Adipocyte (in vitro differentiated cells): ENCODE measurements around the gene CH25H.

ENCODE experiments used
- DNase-seq: peaks from one replicate; pipeline ENCODE4 v3.0.0-alpha.2; 2015; ENCODE audit warnings: low read depth
- H3K27me3 ChIP-seq: replicated peaks from 2 replicates; pipeline ENCODE4 v1.7.0; 2013; ENCODE audit warnings: mild to moderate bottlenecking, low read length, moderate library complexity; ENCODE audit not compliant: control insufficient read depth, insufficient read depth
- H3K36me3 ChIP-seq: 2 replicates; pipeline ENCODE4 v1.7.0; 2013; ENCODE audit warnings: low read length, mild to moderate bottlenecking, moderate library complexity; ENCODE audit not compliant: control insufficient read depth, insufficient read depth, severe bottlenecking
- H3K4me1 ChIP-seq: 2 replicates; pipeline ENCODE4 v1.7.0; 2013; ENCODE audit warnings: mild to moderate bottlenecking, low read length, moderate library complexity; ENCODE audit not compliant: control insufficient read depth, insufficient read depth
- H3K4me3 ChIP-seq: 2 replicates; pipeline ENCODE4 v1.7.0; 2013; ENCODE audit warnings: mild to moderate bottlenecking, low read length, moderate library complexity
- H3K9ac ChIP-seq: 2 replicates; pipeline ENCODE4 v1.7.0; 2013; ENCODE audit warnings: mild to moderate bottlenecking, low read length, moderate library complexity
- H3K9me3 ChIP-seq: 2 replicates; pipeline ENCODE4 v1.7.0; 2013; ENCODE audit warnings: mild to moderate bottlenecking, low read length, moderate library complexity; ENCODE audit not compliant: control insufficient read depth

CH25H gene

DNA sequence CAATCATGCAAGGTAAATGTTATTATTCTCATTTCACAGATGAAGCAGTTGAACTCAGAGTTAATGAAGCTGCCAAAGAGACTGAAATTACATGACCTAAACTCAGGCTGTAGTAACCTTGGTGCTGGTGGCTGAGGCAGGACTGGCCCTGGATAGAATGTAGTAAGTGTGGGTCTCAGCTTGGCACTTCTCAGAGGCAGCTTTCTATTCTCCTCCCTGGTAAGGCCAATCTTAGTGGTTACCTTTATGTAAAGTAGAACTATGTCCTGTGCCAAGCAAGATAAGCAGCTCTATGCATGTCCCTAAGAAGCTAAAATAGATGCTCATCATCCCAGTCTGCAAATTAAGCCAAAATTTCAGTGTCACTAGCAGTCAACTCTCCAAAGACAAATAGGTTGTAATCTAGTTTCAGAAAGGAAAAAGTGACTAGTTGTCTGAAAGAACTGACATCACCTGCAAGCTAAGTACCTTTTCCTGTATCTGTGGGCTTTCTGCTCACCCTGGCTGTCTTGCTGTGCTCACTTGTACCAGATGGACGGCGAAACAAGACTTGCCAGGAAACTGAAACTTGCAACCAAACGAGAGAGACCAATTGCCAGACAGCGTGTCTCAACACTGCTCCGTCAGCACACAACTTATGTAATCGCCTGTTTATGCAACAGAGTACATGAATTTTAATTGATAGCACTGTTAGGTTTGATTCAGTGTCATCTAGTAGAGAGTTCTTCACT is 43.7 kb downstream of the CH25H start:
- H3K36me3 ChIP-seq: no peaks in the 10 kb centered on the region
- no peaks in the 10 kb centered on the region for H3K9me3 ChIP-seq
- peak overlapping the region; percentile 15 for H3K4me3 ChIP-seq
- no peaks in the 10 kb centered on the region for H3K27me3 ChIP-seq
- H3K4me1 ChIP-seq: peaks cover 56% of the 10 kb centered on the region
- peak overlapping the region; percentile 23 for H3K9ac ChIP-seq
- DNase-seq: no peak

DNA sequence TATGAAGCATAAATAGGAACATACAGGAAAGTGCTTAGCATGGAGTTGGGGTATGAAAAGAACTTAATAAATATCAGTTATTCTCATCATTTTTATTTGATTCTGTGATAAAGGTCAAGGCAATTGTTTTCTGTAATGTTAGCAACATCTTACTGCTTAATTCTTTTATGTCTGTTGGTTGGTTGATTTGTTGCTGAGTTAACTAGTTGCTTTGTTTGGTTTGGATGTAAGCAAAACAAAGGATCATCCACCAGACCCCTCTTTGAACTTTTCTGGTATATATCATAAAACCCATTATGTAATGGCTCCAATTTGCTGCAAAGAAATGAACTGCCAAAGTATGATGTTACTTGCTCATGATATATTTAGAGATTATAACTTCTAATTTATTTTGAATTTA is 44.5 kb downstream of the CH25H start:
- Histone ChIP-seq H3K9ac (no peak overlapping the region), H3K27me3 (no peaks in the 10 kb centered on the region), H3K9me3 (no peaks in the 10 kb centered on the region), H3K4me3 (no peak overlapping the region), H3K4me1 (peaks cover 54% of the 10 kb centered on the region), H3K36me3 (no peaks in the 10 kb centered on the region)
- DNase-seq: no peak

GRCh38 chr10:89160339-89160738 is 46.8 kb downstream of the CH25H start:
- Histone ChIP-seq H3K36me3 (no peaks in the 10 kb centered on the region), H3K4me3 (peak overlapping the region; percentile 17), H3K4me1 (peaks cover 58% of the 10 kb centered on the region), H3K9ac (peak overlapping the region; percentile 50), H3K27me3 (no peaks in the 10 kb centered on the region), H3K9me3 (no peaks in the 10 kb centered on the region)
- DNase-seq: no peak

GRCh38 chr10:89159761-89160160 is 47.4 kb downstream of the CH25H start:
- no peak for DNase-seq
- no peaks in the 10 kb centered on the region for H3K9me3 ChIP-seq
- H3K36me3 ChIP-seq: no peaks in the 10 kb centered on the region
- peak overlapping the region; percentile 50 for H3K9ac ChIP-seq
- H3K4me3 ChIP-seq: peak overlapping the region; percentile 17
- no peaks in the 10 kb centered on the region for H3K27me3 ChIP-seq
- peaks cover 58% of the 10 kb centered on the region for H3K4me1 ChIP-seq

DNA sequence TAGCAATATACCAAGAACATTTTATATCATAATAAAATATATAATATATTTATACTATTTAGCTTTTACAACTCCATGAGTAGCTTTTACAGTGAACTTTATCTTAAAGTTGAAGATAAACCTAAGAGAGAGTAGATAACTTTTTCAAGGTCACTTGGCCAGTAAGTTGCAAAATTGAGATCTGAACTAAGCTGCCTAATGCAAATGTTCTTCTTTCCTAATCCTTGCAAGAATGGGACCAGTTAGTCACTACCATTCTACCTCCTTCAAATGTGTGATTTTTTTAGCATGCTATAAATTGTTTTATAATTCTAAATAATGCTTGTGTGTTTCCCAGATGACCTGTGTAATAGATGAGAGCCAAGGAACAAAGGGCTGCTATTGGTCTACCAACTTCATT is 47.8 kb downstream of the CH25H start:
- Histone ChIP-seq H3K9me3 (no peaks in the 10 kb centered on the region), H3K36me3 (no peaks in the 10 kb centered on the region), H3K27me3 (no peaks in the 10 kb centered on the region), H3K9ac (peak overlapping the region; percentile 71), H3K4me1 (peaks cover 57% of the 10 kb centered on the region), H3K4me3 (peak overlapping the region; percentile 17)
- DNase-seq: no peak

DNA sequence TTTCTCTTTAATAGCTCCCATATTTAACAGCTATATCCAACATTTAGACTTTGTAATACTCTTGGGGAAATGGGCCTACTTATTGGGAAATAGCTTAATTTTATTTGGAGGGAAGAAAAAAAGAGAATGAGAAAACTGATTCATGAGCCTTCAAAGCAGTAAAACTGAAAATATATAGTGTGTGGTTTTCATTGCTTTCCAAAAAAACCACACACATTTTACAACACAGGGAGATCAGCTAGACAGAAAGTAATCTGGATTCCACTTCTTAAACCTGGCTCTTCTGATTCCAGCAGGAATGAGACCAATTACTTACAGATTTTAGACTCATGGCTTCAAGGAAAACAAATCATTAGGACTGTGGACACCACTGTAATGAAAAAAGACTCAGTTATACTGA is 48.7 kb downstream of the CH25H start:
- no peaks in the 10 kb centered on the region for H3K36me3 ChIP-seq
- peak overlapping the region; percentile 71 for H3K9ac ChIP-seq
- no peaks in the 10 kb centered on the region for H3K27me3 ChIP-seq
- peaks cover 51% of the 10 kb centered on the region for H3K4me1 ChIP-seq
- H3K9me3 ChIP-seq: no peaks in the 10 kb centered on the region
- peak; percentile 48 for DNase-seq
- peak overlapping the region; percentile 52 for H3K4me3 ChIP-seq

DNA sequence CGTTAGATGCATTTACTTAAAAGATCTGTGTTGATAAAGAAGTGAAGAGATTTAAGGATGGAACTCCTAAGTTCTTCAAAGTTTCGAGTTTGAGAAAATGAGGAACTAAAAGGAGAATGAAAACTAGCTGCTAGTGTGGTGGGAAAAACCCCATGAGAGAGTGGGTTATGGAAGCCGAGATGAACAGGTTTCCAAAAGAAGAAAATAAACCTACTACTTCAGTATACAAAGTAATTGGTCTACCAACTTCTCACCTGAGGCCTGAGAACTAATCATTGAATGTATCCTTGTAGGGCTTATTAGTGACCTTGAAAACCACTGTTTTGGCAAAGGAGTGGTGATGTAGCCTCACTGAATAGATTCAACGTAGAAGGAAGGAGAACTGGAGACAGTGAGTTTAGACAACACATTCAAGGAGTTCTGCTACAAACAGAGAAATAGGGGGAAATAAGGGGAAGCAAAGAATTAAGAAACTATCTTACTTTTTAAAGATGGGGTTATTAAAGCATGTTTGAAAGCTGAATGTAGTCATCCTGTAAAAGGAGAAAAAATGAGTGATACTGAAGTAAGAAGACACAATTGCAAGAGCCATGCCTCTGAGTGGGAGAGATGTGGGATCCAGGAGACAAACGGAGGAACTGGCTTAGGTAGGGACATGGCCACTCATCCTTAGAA is 50.8 kb downstream of the CH25H start:
- Histone ChIP-seq H3K9ac (no peak overlapping the region), H3K27me3 (no peaks in the 10 kb centered on the region), H3K4me1 (peaks cover 58% of the 10 kb centered on the region), H3K9me3 (no peaks in the 10 kb centered on the region), H3K36me3 (no peaks in the 10 kb centered on the region), H3K4me3 (no peak overlapping the region)
- DNase-seq: no peak
